ENCODE results near the gene MYH15.
A peak's percentile ranks its signal among the peaks of the same experiment; 100 is the strongest.

MYH15 gene

DNA sequence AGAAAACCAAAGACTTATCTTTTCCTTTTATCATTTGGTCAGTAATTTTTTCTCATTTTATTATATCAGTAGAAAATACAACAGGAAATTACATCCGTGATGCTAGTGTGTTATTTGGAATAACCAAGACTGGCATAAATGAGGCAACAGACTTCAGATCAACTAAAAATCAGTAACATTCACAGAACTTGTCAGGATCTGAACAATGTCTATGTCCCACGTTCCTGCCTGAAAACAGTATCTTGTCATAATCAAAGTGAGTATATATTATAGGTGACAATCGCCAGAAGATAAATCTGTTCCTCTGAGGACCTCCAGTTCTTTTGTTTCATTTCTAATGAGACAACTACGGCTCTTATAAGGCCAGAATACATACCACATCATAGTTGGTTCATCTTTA lies 41.8 kb downstream of the MYH15 start:
- DNase-seq, result no peak

DNA sequence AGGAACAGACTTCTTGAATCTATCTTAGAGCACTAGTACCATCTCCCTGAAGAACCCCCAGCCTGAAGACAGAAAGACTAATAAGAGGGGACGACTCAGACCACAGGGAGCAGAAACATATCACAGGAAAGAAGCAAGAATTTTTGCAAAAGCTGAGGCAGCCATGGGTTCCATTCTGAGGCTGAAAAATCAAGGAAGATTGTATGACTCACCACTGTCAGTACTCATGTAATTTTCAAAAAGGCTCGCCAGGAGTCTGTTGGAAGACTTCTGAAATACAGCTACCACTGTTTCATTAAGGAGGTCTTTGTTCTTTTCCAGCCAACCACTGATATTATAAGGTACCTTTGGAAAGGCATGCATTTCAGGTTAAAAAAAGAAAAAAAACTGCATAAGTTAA lies 47.5 kb downstream of the MYH15 start:
- DNase-seq, result no peak

DNA sequence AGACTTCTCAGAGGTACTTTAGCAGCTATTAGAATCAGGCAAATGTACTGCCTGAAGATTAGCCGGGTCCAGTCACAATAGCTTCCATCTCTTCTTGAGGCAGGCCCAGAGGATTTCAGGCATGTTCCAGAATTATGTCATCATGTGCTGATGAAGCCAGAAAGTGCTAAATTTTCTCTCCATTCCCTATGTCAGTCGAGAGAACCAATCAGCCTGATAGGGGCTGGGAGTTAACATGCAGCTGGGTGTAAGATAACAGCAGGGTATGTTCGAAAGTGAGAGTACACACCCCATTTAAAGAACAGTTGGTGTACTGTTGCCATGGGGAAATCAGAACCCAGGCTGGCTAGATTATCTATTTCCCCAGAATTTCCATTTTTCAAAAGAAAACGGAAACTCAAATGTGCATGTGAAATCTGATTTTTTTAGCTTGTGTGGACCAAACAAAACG lies 48.7 kb downstream of the MYH15 start:
- DNase-seq, result no peak

GRCh38 chr3:108459225-108459624 lies 51.2 kb downstream of the MYH15 start:
- DNase-seq, result no peak

DNA sequence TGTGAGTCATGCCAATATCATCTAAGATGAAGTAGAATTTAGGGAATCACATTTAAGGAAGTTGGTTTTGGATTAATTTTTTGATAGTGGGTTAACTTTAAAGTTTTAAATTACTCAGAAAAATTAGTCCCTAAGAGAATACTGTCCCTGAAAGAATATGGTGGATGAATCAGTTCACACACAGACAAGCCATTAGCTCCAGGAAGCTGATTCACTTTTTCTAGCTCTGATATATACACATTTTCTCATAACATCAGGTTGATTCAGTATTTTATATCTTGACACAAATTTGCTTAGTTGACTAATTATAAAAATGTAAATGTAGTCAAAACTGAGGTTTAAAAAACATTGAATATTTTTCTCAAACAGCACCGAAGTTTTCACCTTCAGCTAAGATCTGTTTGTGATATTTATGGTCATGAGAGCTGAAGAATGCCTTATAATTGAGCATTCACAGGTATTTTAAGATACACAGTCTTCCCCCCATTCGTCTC lies 55.1 kb downstream of the MYH15 start:
- DNase-seq, result no peak

- DNase-seq, result no peak
Observed at GRCh38 chr3:108453565-108453964, 56.8 kb downstream of the MYH15 start.

DNA sequence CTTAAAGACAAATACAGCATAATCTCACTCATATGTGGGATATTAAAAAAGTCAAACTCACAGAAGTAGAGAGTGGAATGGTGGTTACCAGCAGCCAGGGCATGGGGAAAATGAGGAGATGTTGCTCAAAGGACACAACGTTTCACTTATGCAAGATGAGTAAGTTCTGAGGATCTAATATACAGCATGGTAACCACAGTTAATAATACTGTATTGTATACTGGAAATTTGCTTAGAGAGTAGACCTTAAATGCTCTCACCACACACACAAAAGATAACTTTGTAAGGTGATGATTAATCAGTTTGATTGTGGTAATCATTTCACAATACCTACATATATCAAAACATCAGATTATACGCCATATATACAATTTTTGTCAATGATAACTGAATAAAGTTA lies 60.0 kb downstream of the MYH15 start:
- DNase-seq, result no peak

DNA sequence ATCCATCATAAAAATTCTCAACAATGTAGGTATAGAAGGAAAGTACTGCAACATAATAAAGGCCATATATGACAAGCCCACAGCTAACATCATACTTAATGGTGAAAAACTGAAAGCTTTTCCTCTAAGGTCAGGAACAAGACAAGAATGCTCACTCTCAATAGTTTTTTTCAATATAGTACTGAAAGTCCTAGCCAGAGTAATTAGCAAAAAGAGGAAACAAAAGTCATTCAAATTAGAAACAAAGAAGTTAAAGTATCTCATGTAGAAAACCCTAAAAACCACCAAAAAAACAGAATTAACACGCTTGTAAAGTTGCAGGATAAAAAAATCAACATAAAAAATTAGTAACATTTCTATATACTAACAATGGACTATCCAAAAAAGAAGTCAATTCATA lies 61.8 kb downstream of the MYH15 start:
- no peak for DNase-seq

- DNase-seq, result no peak
Observed at GRCh38 chr3:108447096-108447847, 63.1 kb downstream of the MYH15 start.

DNA sequence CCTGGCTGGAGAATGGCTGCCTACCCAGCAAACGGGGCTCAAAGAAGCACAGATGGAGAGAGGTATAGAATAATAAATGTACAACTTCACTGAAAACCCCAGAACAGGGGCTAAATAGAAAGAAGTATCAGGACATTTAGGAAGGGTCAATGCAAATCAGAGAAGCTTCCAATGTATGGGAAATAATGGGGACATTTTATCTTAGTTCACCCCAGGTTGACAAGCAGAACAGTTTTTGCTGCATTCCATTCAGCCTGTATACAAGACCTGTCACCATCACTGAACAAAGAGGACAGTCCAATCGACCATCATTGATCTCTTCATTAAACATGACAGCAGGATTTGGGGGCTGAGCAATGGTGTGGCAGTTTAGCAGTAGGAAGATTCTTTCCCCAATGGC lies 68.1 kb downstream of the MYH15 start:
- DNase-seq, result no peak

DNA sequence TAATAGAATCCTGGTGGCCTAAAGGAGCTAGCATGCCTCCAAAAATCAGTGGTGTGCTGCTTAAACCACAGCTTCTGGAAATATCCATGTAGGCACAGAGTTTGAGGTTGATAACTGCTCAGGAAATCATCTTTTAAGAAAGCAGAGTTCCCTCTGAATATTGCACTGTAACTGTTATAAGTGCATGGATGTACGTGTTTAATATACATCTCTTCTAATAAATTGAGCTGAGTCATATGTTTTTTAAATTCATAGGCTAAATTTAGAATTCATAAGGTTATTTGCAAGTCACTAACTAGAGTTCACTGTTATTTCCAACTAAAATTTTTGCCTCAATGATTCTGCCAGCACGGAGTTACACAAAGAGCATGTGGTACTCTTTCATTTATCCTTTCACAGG lies 68.9 kb downstream of the MYH15 start:
- no peak for DNase-seq

DNA sequence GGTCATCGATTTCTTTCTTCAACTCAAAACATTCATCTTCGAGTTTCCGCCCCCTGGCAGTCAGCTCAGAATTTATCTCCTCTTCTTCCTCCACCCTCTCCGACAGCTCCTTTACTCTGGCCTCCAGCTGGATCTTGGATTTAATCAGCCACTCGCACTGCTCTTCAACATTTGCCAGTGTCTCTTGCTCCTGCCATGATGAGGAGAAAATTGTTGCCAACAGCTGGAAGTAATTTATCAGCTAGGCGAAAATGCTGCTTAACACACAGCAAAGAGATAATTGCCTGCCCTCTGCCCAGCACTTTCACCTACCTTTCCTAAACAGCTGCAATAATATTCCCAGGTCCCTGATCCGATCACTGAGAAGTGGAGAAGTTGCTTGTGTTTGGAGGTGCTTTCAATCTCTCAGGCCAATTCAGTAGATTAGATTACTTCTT lies 69.3 kb downstream of the MYH15 start:
- DNase-seq, result peak in 1 of 2 experiments; percentile 30

DNA sequence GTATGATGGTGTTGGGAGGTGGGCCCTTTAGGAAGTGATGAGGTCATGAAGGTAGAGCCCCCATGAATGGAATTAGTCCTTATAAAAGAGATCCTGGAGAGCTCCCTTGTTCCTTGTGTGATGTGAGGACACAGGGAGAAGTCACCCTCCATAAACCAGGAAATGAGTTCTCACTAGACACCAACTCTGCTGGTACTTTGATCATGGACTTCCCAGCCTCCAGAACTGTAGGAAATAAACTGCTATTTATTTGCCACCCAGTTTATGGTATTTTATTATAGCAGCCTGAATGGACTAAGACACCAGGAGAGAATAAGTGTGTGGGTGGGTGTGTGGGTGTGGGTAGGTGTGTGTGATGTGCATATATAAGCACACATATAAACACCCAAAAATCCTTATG lies 71.9 kb downstream of the MYH15 start:
- DNase-seq, result no peak

GRCh38 chr3:108437439-108437838 lies 73.0 kb downstream of the MYH15 start:
- DNase-seq, result peak; percentile 70 to 87

GRCh38 chr3:108433928-108434327 lies 76.5 kb downstream of the MYH15 start:
- no peak for DNase-seq

DNA sequence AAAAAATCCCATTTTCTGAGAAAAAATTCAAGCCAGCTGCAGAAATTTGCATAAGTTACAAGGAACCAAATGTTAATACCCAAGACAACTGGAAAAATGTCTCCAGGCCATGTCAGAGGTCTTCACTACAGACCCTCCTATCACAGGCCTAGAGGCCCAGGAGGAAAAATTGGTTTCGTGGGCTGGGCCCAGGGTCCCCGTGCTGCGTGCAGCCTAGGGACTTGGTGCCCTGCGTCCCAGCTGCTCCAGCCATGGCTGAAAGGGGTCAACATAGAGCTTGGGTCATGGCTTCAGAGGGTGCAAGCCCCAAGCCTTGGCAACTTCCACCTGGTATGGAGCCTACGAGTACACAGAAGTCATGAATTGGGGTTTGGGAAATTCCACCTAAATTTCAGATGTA lies 78.0 kb downstream of the MYH15 start:
- DNase-seq, result no peak

DNA sequence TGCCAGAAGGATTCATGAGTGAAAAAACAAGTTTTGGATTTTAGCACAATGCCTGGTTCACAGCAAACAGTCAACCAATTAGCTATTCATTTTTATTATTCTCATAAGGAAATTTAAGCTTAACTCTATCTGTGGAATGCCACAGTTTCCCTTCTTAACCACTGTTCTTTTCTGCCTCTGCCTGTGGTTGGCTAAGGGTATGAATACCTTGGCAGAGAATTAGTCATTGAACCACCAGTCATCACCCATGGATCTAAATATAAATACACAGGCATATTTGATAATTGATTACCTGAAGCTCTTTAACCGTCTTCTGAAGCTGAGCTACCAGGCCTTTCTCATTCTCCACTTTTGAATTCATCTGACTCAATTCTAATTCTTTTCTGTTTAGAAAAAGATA lies 79.9 kb downstream of the MYH15 start:
- no peak for DNase-seq

DNA sequence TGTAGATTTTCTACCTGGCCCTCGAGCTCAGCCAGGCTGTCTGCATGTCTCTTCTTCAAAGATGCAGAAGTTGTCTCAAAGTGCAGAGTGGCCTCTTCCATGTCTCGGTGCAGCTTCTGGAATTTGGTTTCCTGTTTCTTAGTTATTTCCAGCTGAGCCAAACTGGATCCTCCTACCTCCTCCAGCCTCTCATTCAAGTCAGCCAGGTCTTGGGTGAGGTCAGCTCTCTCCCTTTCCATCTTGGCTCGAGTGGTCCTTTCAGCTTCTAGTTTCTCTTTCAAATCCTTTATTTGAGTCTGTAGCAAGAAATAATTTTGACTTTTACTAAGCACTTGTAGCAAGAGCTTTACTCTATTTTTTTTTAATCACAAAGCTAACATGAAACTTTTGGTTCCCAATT lies 81.8 kb downstream of the MYH15 start:
- DNase-seq, result no peak

DNA sequence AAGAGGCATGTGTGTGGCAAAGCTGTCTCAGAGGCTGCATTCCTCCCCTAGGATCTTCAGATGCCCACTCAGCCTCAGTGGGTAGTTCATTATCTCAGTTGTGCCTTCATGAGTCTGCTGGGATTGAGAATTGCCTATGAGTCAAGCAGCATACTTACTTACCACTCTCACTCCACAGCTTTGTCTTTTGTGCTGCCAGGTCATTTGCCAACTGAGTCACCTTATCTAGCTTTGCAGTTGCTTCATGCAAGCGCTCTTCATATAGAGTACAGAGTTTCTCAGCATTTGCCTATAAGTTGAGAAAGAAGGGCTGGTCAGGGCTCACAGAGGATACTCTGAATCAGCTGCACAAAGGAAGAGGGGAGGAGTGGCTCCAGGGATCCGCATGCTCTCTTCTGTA lies 89.5 kb downstream of the MYH15 start:
- no peak for DNase-seq

DNA sequence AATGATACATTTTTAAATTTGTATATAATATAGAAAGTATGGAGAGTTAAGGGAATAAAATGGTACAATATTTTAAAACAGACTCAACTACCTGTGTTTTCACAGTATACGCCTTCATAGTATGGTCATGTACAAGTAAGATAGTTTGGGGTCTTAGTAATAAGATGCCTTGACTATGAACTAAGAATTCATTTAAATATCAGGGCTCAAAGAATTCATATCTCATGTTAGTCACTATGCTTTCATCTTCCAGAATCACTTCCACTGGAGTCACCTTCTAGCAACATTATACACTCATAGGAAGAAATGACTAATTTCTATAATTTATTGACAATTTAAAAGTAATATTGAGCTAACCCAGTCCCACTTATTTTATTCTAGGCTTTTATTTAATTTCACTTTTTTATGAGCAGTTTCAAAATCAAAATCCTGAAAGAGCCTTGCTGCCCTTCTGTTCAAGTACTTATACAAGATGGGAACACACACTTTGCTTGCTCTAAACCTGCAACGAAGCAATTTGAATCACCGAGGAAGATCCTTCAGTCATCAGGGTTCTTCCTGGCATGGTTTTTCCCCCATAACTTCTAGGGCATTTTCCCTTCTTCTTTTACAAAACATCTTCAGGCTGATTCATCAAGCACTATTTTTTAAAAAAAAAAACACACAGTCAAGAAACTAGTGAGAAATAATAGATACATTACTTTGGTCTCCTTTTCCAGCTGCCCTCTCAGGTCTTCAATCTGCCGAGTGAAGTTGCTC lies 94.1 kb downstream of the MYH15 start:
- no peak for DNase-seq

DNA sequence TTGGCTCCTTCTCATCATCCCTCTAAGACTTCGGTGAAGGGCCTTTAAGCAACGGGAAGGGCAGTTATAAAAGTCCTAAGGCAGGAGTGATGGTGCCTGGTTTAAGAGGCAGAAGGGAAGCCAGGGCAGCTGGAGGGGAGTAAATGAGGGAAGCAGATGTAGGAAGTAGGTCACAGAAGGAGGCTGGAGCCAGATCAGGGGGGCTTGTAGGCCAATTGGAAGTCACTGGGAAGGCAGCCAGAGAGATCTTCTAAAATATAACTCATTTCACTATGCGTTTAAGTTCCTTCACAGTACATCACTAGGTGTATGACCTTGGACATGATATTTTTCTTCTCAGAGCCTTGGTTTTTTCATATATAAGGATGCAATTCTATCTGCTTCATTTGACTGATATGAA lies 94.7 kb downstream of the MYH15 start:
- no peak for DNase-seq

DNA sequence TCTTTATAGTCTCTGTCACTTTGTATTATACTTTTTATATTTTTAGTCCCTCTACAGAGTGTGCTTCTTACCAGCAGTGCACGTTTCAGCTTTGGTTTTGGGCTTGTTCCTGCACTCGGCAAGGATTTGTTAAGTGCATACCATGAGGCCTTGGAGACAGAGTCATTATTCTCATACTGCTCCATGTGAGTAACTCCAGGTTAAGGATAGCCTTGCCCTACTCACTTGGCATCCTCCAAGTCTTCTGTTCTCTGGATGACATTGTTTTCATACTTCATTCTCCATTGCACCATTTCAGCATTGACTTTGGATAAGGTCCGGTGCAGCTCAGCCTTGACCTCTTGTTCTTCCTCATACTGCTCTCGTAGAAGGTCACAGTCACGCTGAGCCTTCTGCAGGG lies 96.4 kb downstream of the MYH15 start:
- no peak for DNase-seq

- DNase-seq, result no peak
Observed at GRCh38 chr3:108412121-108412750, 98.2 kb downstream of the MYH15 start.

- DNase-seq, result no peak
Observed at GRCh38 chr3:108410531-108410984, 99.8 kb downstream of the MYH15 start.

Measured in NCI-H2081 (cell line).